HK-2 (cell line): ENCODE results near the gene ZNHIT2.
"Not testable (repeated sequence)": the region's sequence is repeated elsewhere in the genome, so short reads cannot be mapped to it uniquely, and the experiment has no call there.

Source experiments
- DNase-seq: peaks from one replicate; pipeline ENCODE4 v3.0.0-alpha.2; 2018; ENCODE audit not compliant: unreplicated experiment

ZNHIT2 gene

GRCh38 chr11:65117206-65118096 is at the start of gene ZNHIT2:
TSS of gene ZNHIT2 (minus strand) at chr11:65117701. CDS start at chr11:65117653, 48 bp downstream.
- peak; percentile 96 for DNase-seq

DNA sequence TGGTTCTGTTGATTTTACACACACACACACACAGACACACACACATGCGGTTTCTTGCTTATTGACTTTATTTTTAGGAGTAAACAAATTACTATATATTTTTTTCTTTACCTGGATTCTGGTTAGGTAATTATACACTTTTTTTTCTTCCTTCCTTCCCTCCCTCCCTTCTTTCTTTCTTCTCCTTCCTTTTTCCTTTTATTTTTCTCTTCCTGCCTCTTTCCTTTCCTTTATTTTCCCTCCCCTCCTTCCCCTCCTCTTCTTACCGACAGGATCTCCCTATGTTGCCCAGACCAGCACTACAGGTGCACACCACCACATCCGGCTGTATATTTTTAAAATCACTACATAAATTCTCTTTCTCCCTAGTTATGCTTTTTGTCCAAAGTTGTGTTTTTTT is 49.4 kb upstream of the ZNHIT2 start:
- no peak for DNase-seq

GRCh38 chr11:65165410-65166317 is 48.2 kb upstream of the ZNHIT2 start:
- DNase-seq: no peak

- DNase-seq: no peak
These were observed 46.2 kb upstream of the ZNHIT2 start for GRCh38 chr11:65163684-65164083.

DNA sequence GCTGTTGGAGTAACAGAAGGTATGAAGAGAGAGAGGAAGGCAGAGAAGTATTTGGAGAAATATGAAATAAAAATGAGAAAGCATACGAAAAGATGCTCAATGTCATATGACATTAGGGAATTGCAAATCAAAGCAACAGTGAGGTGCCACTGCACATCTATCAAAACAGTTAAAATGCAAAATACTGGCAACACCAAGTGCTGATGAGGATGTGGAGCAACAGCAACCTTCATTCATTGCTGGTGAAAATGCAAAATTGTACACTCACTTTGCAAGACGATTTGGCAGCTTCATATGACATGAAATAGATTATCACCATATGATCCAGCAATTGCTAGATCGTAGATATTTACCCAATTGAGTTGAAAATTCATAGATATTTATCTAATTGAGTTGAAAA is 43.1 kb upstream of the ZNHIT2 start:
- no peak for DNase-seq

DNA sequence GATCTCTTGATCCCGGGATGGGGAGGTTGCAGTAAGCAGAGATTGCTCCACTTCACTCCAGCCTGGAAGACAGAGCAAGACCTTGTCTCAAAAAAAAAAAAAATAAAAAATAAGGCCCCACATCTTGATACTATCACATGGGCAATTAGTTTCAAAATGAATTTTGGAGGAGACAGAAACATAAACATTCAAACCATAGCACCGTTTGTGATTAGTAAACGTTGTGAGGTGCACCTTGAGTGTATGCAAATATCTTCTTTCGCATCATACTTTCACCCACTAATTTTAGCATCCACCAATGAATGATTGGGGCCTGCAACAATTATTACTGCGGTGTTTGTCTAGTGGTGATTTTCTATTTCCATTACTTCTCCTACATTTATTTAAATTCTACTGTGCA is 41.5 kb upstream of the ZNHIT2 start:
- no peak for DNase-seq

DNA sequence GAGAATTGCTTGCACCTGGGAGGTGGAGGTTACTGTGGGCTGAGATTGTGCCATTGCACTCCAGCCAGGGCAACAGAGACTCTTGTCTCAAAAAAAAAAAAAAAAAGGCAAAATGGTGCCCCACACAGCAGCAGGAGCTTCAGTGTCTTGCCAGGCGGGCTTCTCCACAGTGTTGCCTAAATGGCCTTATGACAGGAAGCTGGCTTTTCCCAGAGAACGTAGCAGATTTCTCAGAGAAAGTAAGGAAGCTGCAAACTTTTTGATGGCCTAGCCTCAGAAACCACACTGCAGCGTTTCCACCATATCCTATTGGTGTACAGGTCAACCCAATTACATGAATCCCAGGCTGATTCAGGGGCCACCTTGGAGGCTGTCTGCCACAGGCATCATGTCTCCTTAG is 39.8 kb upstream of the ZNHIT2 start:
- no peak for DNase-seq

DNA sequence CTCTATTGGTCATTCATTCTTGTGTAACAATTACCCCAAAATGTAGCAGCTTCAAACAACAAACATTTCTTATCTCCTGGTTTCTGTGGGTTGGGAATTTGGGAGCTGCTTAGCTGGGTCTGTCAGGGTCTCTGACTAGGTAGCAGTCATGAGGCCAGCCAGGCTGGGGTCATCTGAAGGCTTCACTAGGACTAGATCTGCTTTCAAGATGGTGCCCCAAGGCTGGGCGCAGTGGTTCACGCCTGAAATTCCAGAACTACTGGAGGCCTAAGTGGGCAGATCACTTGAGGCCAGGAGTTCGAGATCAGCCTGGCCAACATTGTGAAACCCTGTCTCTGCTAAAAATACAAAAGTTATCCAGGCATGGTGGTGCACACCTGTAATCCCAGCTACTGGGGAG is 39.4 kb upstream of the ZNHIT2 start:
- no peak for DNase-seq

- no peak for DNase-seq
These were observed 38.8 kb upstream of the ZNHIT2 start for GRCh38 chr11:65156256-65156655.

GRCh38 chr11:65152122-65152521 is 34.6 kb upstream of the ZNHIT2 start:
- no peak for DNase-seq

DNA sequence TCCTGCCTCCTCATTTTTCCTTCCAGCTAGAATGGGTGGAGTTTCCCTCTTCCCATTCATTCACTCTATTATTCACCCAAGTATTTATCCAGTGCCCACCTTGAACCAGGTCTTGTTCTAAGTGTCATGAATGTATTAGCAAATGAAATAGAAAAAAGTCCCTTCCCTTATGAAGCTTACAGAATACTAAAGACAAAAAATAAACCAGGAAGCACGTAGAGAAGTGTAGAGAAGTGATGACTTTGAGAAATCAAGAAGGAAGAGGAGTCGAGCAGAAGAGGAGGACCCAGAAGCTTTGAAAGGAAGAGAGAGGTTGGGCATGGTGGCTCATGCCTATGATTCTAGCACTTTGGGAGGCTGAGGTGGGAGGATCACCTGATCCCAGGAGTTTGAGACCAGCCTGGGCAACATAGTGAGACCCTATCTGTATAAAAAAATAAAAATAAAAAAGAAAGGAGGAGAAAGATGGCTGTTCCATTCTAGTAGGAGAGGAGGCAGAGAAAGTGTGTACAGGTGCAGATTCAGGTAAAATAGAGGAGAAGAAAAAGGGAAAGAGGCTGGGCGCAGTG is 33.9 kb upstream of the ZNHIT2 start:
- DNase-seq: no peak

DNA sequence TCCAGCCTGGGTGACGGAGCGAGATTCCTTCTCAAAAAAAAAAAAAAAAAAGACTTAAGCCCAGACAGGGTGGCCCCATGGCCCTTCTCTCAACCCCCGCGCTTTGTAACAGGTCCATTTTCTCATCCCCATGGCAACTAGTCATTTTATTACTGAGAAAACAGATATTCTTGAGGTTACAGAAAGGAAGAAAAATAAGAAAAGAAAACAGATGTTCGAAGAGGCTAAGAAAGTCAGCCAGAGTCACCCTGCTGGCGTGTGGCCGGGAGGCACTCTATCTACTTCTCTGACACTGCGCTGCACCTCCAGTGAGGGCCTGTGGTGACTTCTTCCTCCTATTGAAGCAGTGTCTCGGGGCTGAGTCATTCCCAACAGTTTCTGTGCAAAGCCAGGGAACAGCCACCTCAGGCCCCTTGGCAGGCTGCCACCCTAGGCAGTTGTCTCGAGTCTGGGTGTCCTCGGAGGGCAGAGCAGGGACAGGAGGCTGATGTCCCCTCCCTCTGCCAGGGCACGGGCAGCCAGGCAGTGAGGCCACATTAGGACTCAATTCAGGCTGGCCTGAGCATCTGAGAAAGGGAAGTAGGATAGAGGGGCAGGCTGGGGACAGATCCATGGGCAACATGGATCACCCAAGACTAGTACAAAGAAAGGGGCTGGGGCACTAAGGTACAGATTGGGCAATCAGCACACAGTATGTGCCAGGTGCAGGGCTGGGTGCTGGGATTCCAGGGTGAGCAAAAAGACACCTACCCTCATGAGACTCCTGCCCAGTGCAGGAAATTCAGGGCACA is 33.2 kb upstream of the ZNHIT2 start:
- DNase-seq: peak; percentile 82

DNA sequence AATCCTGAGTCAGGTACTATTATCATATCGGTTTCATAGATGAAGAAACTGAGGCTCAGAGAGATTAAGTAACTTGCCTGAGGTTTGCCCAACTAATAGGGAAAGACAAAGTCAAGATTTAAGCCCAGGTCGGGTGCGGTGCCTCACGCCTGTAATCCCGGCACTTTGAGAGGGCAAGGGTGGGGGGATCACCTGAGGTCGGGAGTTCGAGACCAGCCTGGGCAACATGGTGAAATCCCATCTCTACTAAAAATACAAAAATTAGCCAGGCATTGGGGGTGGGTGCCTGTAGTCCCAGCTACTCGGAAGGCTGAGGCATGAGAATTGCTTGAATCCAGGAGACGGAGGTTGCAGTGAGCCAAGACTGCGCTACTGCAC is 32.6 kb upstream of the ZNHIT2 start:
- DNase-seq: not testable (repeated sequence)

GRCh38 chr11:65148657-65149056 is 31.2 kb upstream of the ZNHIT2 start:
- no peak for DNase-seq

- no peak for DNase-seq
These were observed 30.0 kb upstream of the ZNHIT2 start for GRCh38 chr11:65147352-65148075.

- no peak for DNase-seq
These were observed 24.5 kb upstream of the ZNHIT2 start for GRCh38 chr11:65141896-65142494.

DNA sequence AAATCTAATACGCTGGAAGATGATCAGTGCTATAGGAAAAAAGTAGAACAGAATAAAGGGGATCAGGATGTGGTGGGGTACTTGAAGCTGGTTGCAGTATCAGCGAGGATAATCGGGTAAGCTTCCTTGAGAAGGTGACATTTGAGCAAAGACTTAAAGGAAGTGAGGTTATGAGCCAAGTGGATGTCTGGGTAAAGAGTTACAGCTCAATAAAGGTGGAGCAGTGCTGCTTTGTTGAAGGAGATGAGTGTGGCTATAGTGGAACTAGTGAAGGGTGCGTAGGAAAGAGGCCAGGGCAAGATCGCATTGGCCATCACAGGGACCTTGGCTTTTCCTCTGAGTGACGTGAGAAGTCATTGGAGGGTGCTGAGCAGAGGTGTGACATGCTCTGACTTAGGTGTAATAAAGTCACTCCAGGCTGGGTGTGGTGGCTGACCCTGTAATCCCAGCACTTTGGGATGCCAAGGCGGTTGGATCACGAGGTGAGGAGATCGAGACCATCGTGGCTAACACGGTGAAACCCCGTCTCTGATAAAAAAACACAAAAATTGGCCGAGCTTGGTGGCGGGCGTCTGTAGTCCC is 19.1 kb upstream of the ZNHIT2 start:
- no peak for DNase-seq

- DNase-seq: no peak
These were observed 18.2 kb upstream of the ZNHIT2 start for GRCh38 chr11:65135633-65136145.

GRCh38 chr11:65134952-65135632 is 17.6 kb upstream of the ZNHIT2 start:
- DNase-seq: peak; percentile 80
